H1 (cell line): ENCODE data around the gene RAMP3. TPM values are rescaled to one million over a fixed set of nuclear protein-coding genes. Genes with fewer than 3 reads are reported as not detected.

ENCODE experiments used
- CTCF ChIA-PET: fragments of 300-600 bp; sonication (Branson Sonifier 250); formaldehyde crosslinking; loops from one replicate; lab custom pipeline; 2021; ENCODE audit not compliant: partially characterized antibody; lab: Charles Lee
- POLR2A ChIA-PET: fragments of 300-600 bp; sonication (Branson Sonifier 250); formaldehyde crosslinking; loops from one replicate; lab custom pipeline; 2021; ENCODE audit warnings: inconsistent platforms; ENCODE audit not compliant: partially characterized antibody; lab: Charles Lee
- DNase-seq, 2 experiments: peaks; one replicate each; pipeline versions ENCODE4 v3.0.0 to v3.0.0-alpha.2; 2010 to 2022; ENCODE audit warnings: low spot score in 2 of 2, low read depth in 1 of 2, mixed read lengths in 1 of 2
- FAIRE-seq: peaks from 2 replicates; lab custom pipeline; 2011; peaks lifted over from hg19 to GRCh38; lab: Jason Lieb, UNC
- H2AFZ ChIP-seq: 2 replicates; pipeline ENCODE4 v1.8.1; 2012; ENCODE audit warnings: low read length, inconsistent platforms
- H2AK5ac ChIP-seq: 2 replicates; pipeline ENCODE4 v1.6.1; 2013; ENCODE audit warnings: low read depth, low read length
- H2BK120ac ChIP-seq: replicated peaks from 2 replicates; pipeline ENCODE3; 2013; ENCODE audit warnings: low read depth, low read length, inconsistent platforms
- H2BK12ac ChIP-seq: 2 replicates; pipeline ENCODE4 v1.6.1; 2013; ENCODE audit warnings: low read depth, low read length
- H2BK15ac ChIP-seq: 2 replicates; pipeline ENCODE4 v1.6.1; 2013; ENCODE audit warnings: low read length
- H2BK20ac ChIP-seq: 2 replicates; pipeline ENCODE4 v1.6.1; 2013; ENCODE audit warnings: low read length
- H2BK5ac ChIP-seq: 2 replicates; pipeline ENCODE4 v1.6.1; 2013; ENCODE audit warnings: low read depth, low read length
- H3K14ac ChIP-seq: 2 replicates; pipeline ENCODE4 v1.6.1; 2013; ENCODE audit warnings: inconsistent platforms; ENCODE audit not compliant: insufficient read length
- H3K18ac ChIP-seq: 2 replicates; pipeline ENCODE4 v1.6.1; 2013; ENCODE audit warnings: low read length; ENCODE audit errors: extremely low read depth
- H3K23ac ChIP-seq: 2 replicates; pipeline ENCODE4 v1.6.1; 2013; ENCODE audit warnings: inconsistent platforms; ENCODE audit not compliant: insufficient read length
- H3K23me2 ChIP-seq: 2 replicates; pipeline ENCODE4 v1.6.1; 2013; ENCODE audit warnings: low read depth, low read length
- H3K27ac ChIP-seq: 2 replicates; pipeline ENCODE4 v1.6.1; 2011; ENCODE audit warnings: low read depth, low read length, inconsistent platforms
- H3K27me3 ChIP-seq, 4 experiments: replicated peaks in 1 of 4; 1 replicate in 1 of 4; 2 replicates in 3 of 4; pipeline versions ENCODE4 v1.6.1 to v1.8.1; 2011 to 2013; ENCODE audit warnings: low read length in 3 of 4, mild to moderate bottlenecking in 3 of 4, inconsistent platforms in 2 of 4, mixed read lengths in 2 of 4, moderate library complexity in 1 of 4; ENCODE audit not compliant: control insufficient read depth in 3 of 4, insufficient read depth in 3 of 4; ENCODE audit errors: extremely low read depth in 1 of 4
- H3K36me3 ChIP-seq, 4 experiments: 2 replicates each; pipeline versions ENCODE4 v1.6.1 to v1.8.1; 2011 to 2013; ENCODE audit warnings: mild to moderate bottlenecking in 4 of 4, low read length in 3 of 4, moderate library complexity in 2 of 4, control low read depth in 1 of 4, inconsistent platforms in 1 of 4; ENCODE audit not compliant: insufficient read depth in 4 of 4, control insufficient read depth in 2 of 4
- H3K4ac ChIP-seq: replicated peaks from 2 replicates; pipeline ENCODE3; 2013; ENCODE audit warnings: low read length, low read depth, mixed read lengths, inconsistent platforms; ENCODE audit not compliant: insufficient read length
- H3K4me1 ChIP-seq, 4 experiments: replicated peaks in 1 of 4; 1 replicate in 1 of 4; 2 replicates in 3 of 4; pipeline versions ENCODE4 v1.6.1 to v1.8.1; 2011 to 2013; ENCODE audit warnings: low read length in 3 of 4, inconsistent platforms in 2 of 4, mixed read lengths in 1 of 4; ENCODE audit not compliant: insufficient read depth in 4 of 4, control insufficient read depth in 3 of 4
- H3K4me2 ChIP-seq, 2 experiments: 2 replicates each; pipeline versions ENCODE4 v1.6.1 to v1.8.1; 2011 to 2013; ENCODE audit warnings: low read depth in 2 of 2, low read length in 2 of 2, control low read depth in 1 of 2, inconsistent platforms in 1 of 2, mild to moderate bottlenecking in 1 of 2; ENCODE audit not compliant: insufficient read depth in 1 of 2
- H3K4me3 ChIP-seq, 4 experiments: fragments of 200-600, 300-600 bp in 1 of 4; sonication (generic), shearing (Covaris generic), sonication (Bioruptor Twin) in 1 of 4; 2 replicates each; pipeline versions ENCODE4 v1.5.1 to v1.8.1; 2011 to 2016; ENCODE audit warnings: low read length in 4 of 4, low read depth in 3 of 4, control low read depth in 2 of 4, inconsistent platforms in 2 of 4, mild to moderate bottlenecking in 2 of 4, mixed read lengths in 1 of 4, moderate library complexity in 1 of 4; ENCODE audit not compliant: insufficient read depth in 2 of 4; ENCODE audit errors: extremely low read depth in 1 of 4
- H3K56ac ChIP-seq: replicated peaks from 2 replicates; pipeline ENCODE3; 2013; ENCODE audit warnings: low read depth, mild to moderate bottlenecking, mixed read lengths, low read length, inconsistent platforms; ENCODE audit not compliant: insufficient read length
- H3K79me1 ChIP-seq: 2 replicates; pipeline ENCODE4 v1.6.1; 2013; ENCODE audit warnings: low read depth, low read length, control low read depth
- H3K79me2 ChIP-seq, 2 experiments: 2 replicates each; pipeline versions ENCODE4 v1.6.1 to v1.8.1; 2012 to 2013; ENCODE audit warnings: low read length in 2 of 2, mild to moderate bottlenecking in 2 of 2, inconsistent platforms in 1 of 2; ENCODE audit not compliant: insufficient read depth in 2 of 2, control insufficient read depth in 1 of 2
- H3K9ac ChIP-seq, 4 experiments: replicated peaks in 1 of 4; 1 replicate in 1 of 4; 2 replicates in 3 of 4; pipeline versions ENCODE4 v1.6.1 to v1.8.1; 2011 to 2013; ENCODE audit warnings: low read depth in 3 of 4, low read length in 3 of 4, control low read depth in 2 of 4, mild to moderate bottlenecking in 2 of 4, moderate library complexity in 2 of 4, inconsistent platforms in 1 of 4; ENCODE audit errors: extremely low read depth in 1 of 4
- H3K9me3 ChIP-seq, 2 experiments: 2 replicates each; pipeline versions ENCODE4 v1.6.1 to v1.8.1; 2012 to 2013; ENCODE audit warnings: mild to moderate bottlenecking in 2 of 2, moderate library complexity in 2 of 2, control low read depth in 1 of 2, inconsistent platforms in 1 of 2, low read depth in 1 of 2, low read length in 1 of 2, mixed read lengths in 1 of 2; ENCODE audit not compliant: insufficient read depth in 2 of 2
- H4K20me1 ChIP-seq, 2 experiments: replicated peaks in 1 of 2; 2 replicates each; pipeline versions ENCODE3 to v1.8.1; 2011 to 2013; ENCODE audit warnings: inconsistent platforms in 2 of 2, low read length in 2 of 2, mild to moderate bottlenecking in 1 of 2; ENCODE audit not compliant: insufficient read depth in 2 of 2, control insufficient read depth in 1 of 2
- H4K5ac ChIP-seq: 2 replicates; pipeline ENCODE4 v1.6.1; 2013; ENCODE audit warnings: low read length, low read depth, mixed read lengths, inconsistent platforms; ENCODE audit not compliant: insufficient read length
- H4K8ac ChIP-seq: 2 replicates; pipeline ENCODE4 v1.8.0; 2013; ENCODE audit warnings: mild to moderate bottlenecking, moderate library complexity, low read length, inconsistent platforms; ENCODE audit not compliant: insufficient read depth; ENCODE audit errors: extremely low read depth
- H4K91ac ChIP-seq: replicated peaks from 2 replicates; pipeline ENCODE3; 2013; ENCODE audit warnings: low read length, mixed read lengths, inconsistent platforms; ENCODE audit not compliant: insufficient read length
- BACH1 ChIP-seq: IDR thresholded peaks from 2 replicates; pipeline ENCODE4 v1.6.1; 2012; ENCODE audit warnings: low read length, improper control_type of control experiment
- BCL11A ChIP-seq, 2 experiments: IDR thresholded peaks; one replicate each; pipeline ENCODE4 v1.6.1; 2011; ENCODE audit warnings: low read depth in 2 of 2, low read length in 2 of 2, mild to moderate bottlenecking in 2 of 2
- CBX5 ChIP-seq: fragments of 300-800, 300-1000 bp; sonication (generic); IDR thresholded peaks from 2 replicates; pipeline ENCODE4 v1.7.1; 2016; ENCODE audit warnings: antibody characterized with exemption, low read length, low read depth
- CREB1 ChIP-seq: IDR thresholded peaks from 2 replicates; pipeline ENCODE4 v1.6.1; 2012; ENCODE audit warnings: inconsistent platforms
- CTBP2 ChIP-seq: IDR thresholded peaks from 2 replicates; pipeline ENCODE4 v1.7.0; 2011; ENCODE audit warnings: borderline replicate concordance, mild to moderate bottlenecking, moderate library complexity, mixed read lengths, low read length; ENCODE audit not compliant: insufficient read depth, insufficient read length
- KDM4A ChIP-seq: IDR thresholded peaks from one replicate; pipeline ENCODE4 v1.7.1; 2012; ENCODE audit warnings: low read depth, mild to moderate bottlenecking, moderate library complexity, low read length, inconsistent platforms; ENCODE audit not compliant: severe bottlenecking
- KDM5A ChIP-seq: fragments of 200-600 bp; IDR thresholded peaks from 2 replicates; pipeline ENCODE4 v1.7.1; 2012; ENCODE audit warnings: mild to moderate bottlenecking, low read length, inconsistent platforms, mixed read lengths
- PHF8 ChIP-seq: fragments of 200-600 bp; sonication (generic); conservative IDR thresholded peaks from 2 replicates; pipeline ENCODE4 v1.7.1; 2012; ENCODE audit warnings: low read depth, mild to moderate bottlenecking, inconsistent platforms, low read length, moderate library complexity
- SIRT6 ChIP-seq: IDR thresholded peaks from one replicate; pipeline ENCODE4 v1.7.1; 2012; ENCODE audit warnings: low read length, inconsistent platforms
- SIX5 ChIP-seq: IDR thresholded peaks from 2 replicates; pipeline ENCODE4 v1.6.1; 2011; ENCODE audit warnings: mild to moderate bottlenecking, low read depth, low read length
- WGBS, 2 experiments: shearing (Covaris generic) in 1 of 2; methylation state at CpG; one replicate each; pipeline versions ENCODE4 v1.1.6 to v1.1.7; 2013 to 2015; ENCODE audit warnings: low lambda C conversion rate in 2 of 2, mixed read lengths in 2 of 2, inconsistent platforms in 1 of 2, low coverage in 1 of 2, missing lambda C conversion rate in 1 of 2; ENCODE audit not compliant: insufficient replicate concordance in 2 of 2, insufficient coverage in 1 of 2, insufficient read length in 1 of 2; ENCODE audit errors: extremely low coverage in 1 of 2, missing lambda C conversion rate in 1 of 2; 5-methylcytosine and 5-hydroxymethylcytosine counted together
- polyA plus RNA-seq, 7 experiments: library from polyadenylated mRNA; depleted of rRNA in 3 of 7; stranded (reverse) in 5 of 7; unstranded in 2 of 7; fragments of >200 nt in 5 of 7; fragments of 200-250 nt in 2 of 7; gene quantifications; 1 replicate in 5 of 7; 2 replicates in 1 of 7; 4 replicates in 1 of 7; pipeline versions ENCODE4 v1.2.1 to v1.2.3, GENCODE V29; 2011 to 2013; ENCODE audit warnings: missing spikeins in 2 of 7, mixed read lengths in 2 of 7
- total RNA-seq: library from RNA; stranded (reverse); fragmentation: NEBNext Ultra II Directional; extraction: Animal tissue kit (Norgen Biotek cat#: 25700); gene quantifications from 2 replicates; pipeline ENCODE4 v1.2.1, GENCODE V29; 2021

The RAMP3 gene
- total and polyA plus RNA-seq, 2 of the 8 experiments (the other 6 are each of a cell fraction or from before 2014, with no cell fraction given): 0.88 to 0.98 TPM

DNA sequence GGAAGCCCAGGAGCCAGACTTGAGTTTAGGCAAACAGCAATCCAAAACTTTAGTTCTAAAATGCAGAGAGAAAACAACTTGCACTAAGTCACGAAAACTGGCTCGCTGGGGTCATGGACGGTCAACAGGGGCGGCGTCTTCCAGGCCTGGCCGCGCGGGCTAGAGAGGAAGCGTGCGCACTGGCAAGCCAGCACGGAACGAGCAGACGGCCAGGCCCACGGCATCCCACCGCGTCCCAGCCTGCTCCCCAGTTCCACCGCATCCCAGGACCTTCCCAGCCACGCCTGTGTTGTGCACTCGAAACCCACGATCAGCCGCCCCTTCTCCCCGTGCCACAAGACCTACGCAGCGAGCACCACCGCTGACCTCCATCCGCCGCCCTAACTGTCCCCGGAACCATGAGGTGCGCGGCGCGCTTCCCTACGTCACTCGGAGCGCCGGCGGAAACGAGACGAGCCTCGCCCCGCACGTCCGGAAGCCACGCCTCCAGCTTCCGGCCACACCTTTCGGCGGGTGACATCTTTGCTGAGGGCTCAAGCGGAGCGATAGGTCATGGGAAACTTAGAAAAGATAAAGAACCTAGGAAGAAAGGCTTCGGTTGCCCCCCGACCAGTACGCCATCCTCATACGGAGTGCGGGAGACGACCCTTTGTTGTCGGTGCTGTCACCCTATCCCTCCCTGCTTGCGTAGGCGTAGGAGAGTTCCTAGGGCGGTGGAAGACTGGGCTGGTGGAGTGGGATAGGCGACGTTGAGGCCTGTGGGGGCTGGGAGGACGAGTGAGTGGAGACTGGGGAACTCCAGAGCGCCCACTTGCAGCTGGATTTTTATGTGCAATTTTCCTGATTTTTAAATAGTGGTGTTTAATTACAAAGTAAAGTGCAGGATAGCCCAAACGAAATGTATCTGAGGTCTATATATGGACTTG, 46.0 kb upstream of the RAMP3 start, which contains the start of gene TBRG4:
TBRG4 (minus strand) TSS at position 400 of the 926 bp plus-strand sequence. CDS start 2,460 bp downstream, outside the sequence.
- H3K9ac ChIP-seq: peak within 1 kb of the TSS; percentile 94 to 99 (median 97)
- WGBS, 2 experiments: 1% methylated on average over 60 of the region's 64 CpGs; no CpG with 5 or more reads in 1 of the 2 experiments
- DNase-seq (peak; percentile 79 to 94), FAIRE-seq (peak; percentile 24)
- POLR2A ChIA-PET: interaction anchor here (0.7 to 4.3 kb wide), 28 partner anchors 8 to 314 kb away, joined by 3 to 43 read pairs (median 4); partner anchors contain the start of genes H2AZ2 and RAMP3
- peak within 1 kb of the TSS; percentile 79 for H3K18ac ChIP-seq
- H3K79me1 ChIP-seq: peaks cover 7% of the 10 kb centered on the region; the same call in 1 of the 2 replicates
- peak within 1 kb of the TSS; percentile 72 for H2BK12ac ChIP-seq
- H2BK15ac ChIP-seq: peak within 1 kb of the TSS; percentile 21; the same call in 1 of the 2 replicates
- H2BK5ac ChIP-seq: peak within 1 kb of the TSS; percentile 99
- peaks cover 8 to 47% of the 10 kb centered on the region in 2 experiments for H3K79me2 ChIP-seq
- H3K9me3 ChIP-seq: no peaks in the 10 kb centered on the region
- peak within 1 kb of the TSS; percentile 96; the same call in 1 of the 2 replicates for H2AFZ ChIP-seq
- peak within 1 kb of the TSS; percentile 100 for H4K8ac ChIP-seq
- CTCF ChIA-PET: interaction anchor here (0.6 to 2.1 kb wide), 5 partner anchors 9 to 138 kb away, joined by 3 to 4 read pairs (median 4); no protein-coding TSS in a partner anchor
- H2AK5ac ChIP-seq: peak within 1 kb of the TSS; percentile 46; the same call in 1 of the 2 replicates
- peaks cover 0 to 3% (median under 1%) of the 10 kb centered on the region in 4 experiments; a peak in 2 of 7 replicates for H3K4me1 ChIP-seq
- H3K27me3 ChIP-seq: peaks cover 0 to 4% (median 1%) of the 10 kb centered on the region in 4 experiments; a peak in 1 of 7 replicates
- peaks cover 3 to 10% of the 10 kb centered on the region in 2 experiments for H4K20me1 ChIP-seq
- peak within 1 kb of the TSS; percentile 51 to 82 for H3K4me2 ChIP-seq
- peak within 1 kb of the TSS; percentile 97 for H4K5ac ChIP-seq
- H3K14ac ChIP-seq: no peak within 1 kb of the TSS
- peak within 1 kb of the TSS; percentile 94 for H3K27ac ChIP-seq
- peak within 1 kb of the TSS; percentile 13 for H3K56ac ChIP-seq
- no peaks in the 10 kb centered on the region; the same call in 1 of the 2 replicates for H3K23me2 ChIP-seq
- H3K4me3 ChIP-seq: peak within 1 kb of the TSS; percentile 68 to 93 (median 85)
- H3K23ac ChIP-seq: no peak within 1 kb of the TSS
- H3K4ac ChIP-seq: peak within 1 kb of the TSS; percentile 86
- no peak within 1 kb of the TSS for H2BK120ac ChIP-seq
- no peak within 1 kb of the TSS for H2BK20ac ChIP-seq
- H3K36me3 ChIP-seq: peaks cover 22 to 28% (median 25%) of the 10 kb centered on the region in 4 experiments
- peak within 1 kb of the TSS; percentile 92 for H4K91ac ChIP-seq
- TF ChIP-seq SIRT6: no peak
- TF ChIP-seq BCL11A (IDR thresholded peaks at IDR 0.05; ENCODE audit: low read depth in 2 of 2, low read length in 2 of 2): no peak
- no peak for TF ChIP-seq BACH1
- peak; percentile 98 for TF ChIP-seq PHF8
- no peak for TF ChIP-seq SIX5
- TF ChIP-seq CREB1: peak; percentile 99
- TF ChIP-seq CBX5: no peak
- TF ChIP-seq KDM4A: peak; percentile 96
- TF ChIP-seq KDM5A: peak; percentile 92
- no peak for TF ChIP-seq CTBP2
